Calu3 (cell line): Measurements from ENCODE around the gene TAF1D. TPM values are rescaled to one million over a fixed set of nuclear protein-coding genes. Genes with fewer than 3 reads are reported as not detected.

Experiments used
- BruUV-seq: library from RNA; stranded (reverse); fragments of 400-500 nt; replicated peaks from 2 replicates; lab custom pipeline; 2021; lab: Mats Ljungman, UMichigan
- CTCF ChIA-PET: fragments of 300-600 bp; sonication (Branson Sonifier 250); formaldehyde crosslinking; loops from one replicate; lab custom pipeline; 2022; ENCODE audit warnings: antibody characterized with exemption; lab: Charles Lee
- DNase-seq: peaks from one replicate; pipeline ENCODE4 v3.0.0; 2022
- H3K27ac Mint-ChIP-seq: one replicate; pipeline ENCODE4 v1.8.0; 2022; ENCODE audit warnings: mixed read lengths; ENCODE audit not compliant: unreplicated experiment
- H3K27me3 Mint-ChIP-seq: one replicate; pipeline ENCODE4 v1.8.0; 2022; ENCODE audit warnings: mixed read lengths; ENCODE audit not compliant: unreplicated experiment
- H3K36me3 Mint-ChIP-seq: one replicate; pipeline ENCODE4 v1.8.0; 2022; ENCODE audit warnings: mild to moderate bottlenecking, moderate library complexity, mixed read lengths; ENCODE audit not compliant: insufficient read depth, unreplicated experiment
- H3K4me1 Mint-ChIP-seq: one replicate; pipeline ENCODE4 v1.8.0; 2022; ENCODE audit warnings: mild to moderate bottlenecking, low read depth, mixed read lengths; ENCODE audit not compliant: unreplicated experiment
- H3K4me3 Mint-ChIP-seq: one replicate; pipeline ENCODE4 v1.8.0; 2022; ENCODE audit warnings: mild to moderate bottlenecking, low read depth, moderate library complexity, mixed read lengths; ENCODE audit not compliant: unreplicated experiment
- H3K9me3 Mint-ChIP-seq: one replicate; pipeline ENCODE4 v1.8.0; 2022; ENCODE audit warnings: low read depth, mixed read lengths; ENCODE audit not compliant: unreplicated experiment
- intact Hi-C: fragments of 100-400 bp; cut with micrococcal nuclease; formaldehyde crosslinking; loops from one replicate; pipeline ENCODE4 v1.10.0; 2022; ENCODE audit not compliant: unreplicated experiment
- total RNA-seq: library from RNA; stranded (reverse); gene quantifications from 2 replicates; pipeline ENCODE4 v1.2.3, GENCODE V29; 2022
- TF ChIP-seq, protein P1 (sequence below): fragments of 200-600 bp; IDR thresholded peaks from one replicate; pipeline ENCODE4 v1.8.0; 2022; ENCODE audit warnings: antibody characterized with exemption; ENCODE audit not compliant: unreplicated experiment

The TAF1D gene
- total RNA-seq, 1 experiment from 2014 or later: 107 TPM

DNA sequence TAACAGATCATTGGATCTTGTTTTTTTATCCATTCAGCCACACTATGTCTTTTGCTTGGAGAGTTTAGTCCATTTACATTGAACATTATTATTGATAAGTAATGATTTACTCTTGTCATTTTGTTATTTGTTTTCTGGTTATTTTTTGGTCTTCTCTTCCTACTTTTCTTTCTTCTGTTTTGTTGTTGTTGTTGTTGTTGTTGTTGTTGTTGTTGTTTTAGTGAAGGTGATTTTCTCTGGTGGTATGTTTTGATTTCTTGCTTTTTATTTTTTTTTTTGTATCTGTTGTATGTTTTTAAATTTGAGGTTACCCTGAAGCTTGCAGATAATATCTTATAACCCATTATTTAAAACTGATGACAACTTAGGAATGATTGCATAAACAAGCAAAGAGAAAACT lies 28.6 kb downstream of the TAF1D start:
- TF ChIP-seq, protein P1, sequence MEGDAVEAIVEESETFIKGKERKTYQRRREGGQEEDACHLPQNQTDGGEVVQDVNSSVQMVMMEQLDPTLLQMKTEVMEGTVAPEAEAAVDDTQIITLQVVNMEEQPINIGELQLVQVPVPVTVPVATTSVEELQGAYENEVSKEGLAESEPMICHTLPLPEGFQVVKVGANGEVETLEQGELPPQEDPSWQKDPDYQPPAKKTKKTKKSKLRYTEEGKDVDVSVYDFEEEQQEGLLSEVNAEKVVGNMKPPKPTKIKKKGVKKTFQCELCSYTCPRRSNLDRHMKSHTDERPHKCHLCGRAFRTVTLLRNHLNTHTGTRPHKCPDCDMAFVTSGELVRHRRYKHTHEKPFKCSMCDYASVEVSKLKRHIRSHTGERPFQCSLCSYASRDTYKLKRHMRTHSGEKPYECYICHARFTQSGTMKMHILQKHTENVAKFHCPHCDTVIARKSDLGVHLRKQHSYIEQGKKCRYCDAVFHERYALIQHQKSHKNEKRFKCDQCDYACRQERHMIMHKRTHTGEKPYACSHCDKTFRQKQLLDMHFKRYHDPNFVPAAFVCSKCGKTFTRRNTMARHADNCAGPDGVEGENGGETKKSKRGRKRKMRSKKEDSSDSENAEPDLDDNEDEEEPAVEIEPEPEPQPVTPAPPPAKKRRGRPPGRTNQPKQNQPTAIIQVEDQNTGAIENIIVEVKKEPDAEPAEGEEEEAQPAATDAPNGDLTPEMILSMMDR: no peak
- Mint-ChIP-seq H3K4me3 (no peak overlapping the region), H3K27ac (no peak overlapping the region), H3K36me3 (peaks cover 38% of the 10 kb centered on the region), H3K4me1 (no peaks in the 10 kb centered on the region), H3K9me3 (peaks cover 14% of the 10 kb centered on the region), H3K27me3 (no peaks in the 10 kb centered on the region)
- intact Hi-C loops: no loop called here
- BruUV-seq: no TSS peak
- CTCF ChIA-PET: no interaction called here
- no peak for DNase-seq

- H3K4me1 Mint-ChIP-seq: no peaks in the 10 kb centered on the region
- no peak for DNase-seq
- H3K4me3 Mint-ChIP-seq: no peak overlapping the region
- no peaks in the 10 kb centered on the region for H3K27me3 Mint-ChIP-seq
- CTCF ChIA-PET: no interaction called here
- H3K27ac Mint-ChIP-seq: no peak overlapping the region
- H3K36me3 Mint-ChIP-seq: peaks cover 40% of the 10 kb centered on the region
- no TSS peak for BruUV-seq
- intact Hi-C loops: no loop called here
- TF ChIP-seq, protein P1: no peak
- H3K9me3 Mint-ChIP-seq: peaks cover 14% of the 10 kb centered on the region
Measured at GRCh38 chr11:93710239-93710638, 31.1 kb downstream of the TAF1D start.

- CTCF ChIA-PET: no interaction called here
- no TSS peak for BruUV-seq
- H3K36me3 Mint-ChIP-seq: peaks cover 35% of the 10 kb centered on the region
Measured at GRCh38 chr11:93704237-93704636, 37.1 kb downstream of the TAF1D start.

DNA sequence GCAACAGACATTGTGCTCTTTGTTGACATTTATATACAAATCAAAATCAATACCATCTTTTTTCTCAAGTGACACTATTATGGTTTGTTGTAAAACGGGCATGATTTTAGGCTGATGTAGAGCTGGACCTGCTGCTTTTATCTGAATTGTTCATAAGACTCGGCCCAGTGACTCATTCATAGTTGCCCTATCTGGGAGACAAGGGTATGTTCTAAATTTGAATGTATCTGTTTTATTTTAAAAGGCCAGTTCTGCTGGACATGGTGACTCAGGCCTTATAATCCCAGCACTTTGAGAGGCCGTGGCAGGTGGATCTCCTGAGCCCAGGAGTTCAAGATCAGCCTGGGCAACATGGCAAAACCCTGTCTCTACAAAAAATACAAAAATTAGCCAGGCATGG lies 40.5 kb downstream of the TAF1D start:
- peaks cover 24% of the 10 kb centered on the region for H3K36me3 Mint-ChIP-seq
- intact Hi-C loops: no loop called here
- CTCF ChIA-PET: interaction anchor here (0.7 kb wide), 2 partner anchors 40 to 60 kb away, joined by 3 to 4 read pairs; partner anchors contain the start of genes C11orf54 and TAF1D
- H3K4me3 Mint-ChIP-seq: no peak overlapping the region
- BruUV-seq: no TSS peak
- H3K9me3 Mint-ChIP-seq: no peaks in the 10 kb centered on the region
- TF ChIP-seq, protein P1: no peak
- no peak for DNase-seq
- H3K27ac Mint-ChIP-seq: no peak overlapping the region
- no peaks in the 10 kb centered on the region for H3K4me1 Mint-ChIP-seq
- no peaks in the 10 kb centered on the region for H3K27me3 Mint-ChIP-seq

More at GRCh38 chr11:93704237-93704636, 37.1 kb downstream of the TAF1D start:
- DNase-seq: peak; percentile 15
- no peaks in the 10 kb centered on the region for H3K27me3 Mint-ChIP-seq
- intact Hi-C loops: no loop called here
- peaks cover 6% of the 10 kb centered on the region for H3K9me3 Mint-ChIP-seq
- no peak overlapping the region for H3K27ac Mint-ChIP-seq
- no peaks in the 10 kb centered on the region for H3K4me1 Mint-ChIP-seq
- H3K4me3 Mint-ChIP-seq: no peak overlapping the region
- TF ChIP-seq, protein P1: no peak
